Omental fat pad (tissue), 4 donors: ENCODE measurements around the gene YDJC. TPM values are rescaled to one million over a fixed set of nuclear protein-coding genes. Genes with fewer than 3 reads are reported as not detected.
"Not testable (repeated sequence)": the region's sequence is repeated elsewhere in the genome, so short reads cannot be mapped to it uniquely, and the experiment has no call there.

Experiments
- ATAC-seq: fragments of 150-250 bp; one replicate; pipeline ENCODE4 v1.9.1; 2016; ENCODE audit warnings: mild to moderate bottlenecking, moderate library complexity; ENCODE audit not compliant: low FRiP score
- DNase-seq: peaks from one replicate; pipeline ENCODE4 v3.0.0-alpha.2; 2019; ENCODE audit warnings: low spot score
- CTCF ChIP-seq, 3 donors: fragments of 450-650 bp; IDR thresholded peaks; one replicate each; pipeline ENCODE4 v1.5.1; 2016 to 2017; ENCODE audit warnings: antibody characterized with exemption in 3 of 3, mild to moderate bottlenecking in 3 of 3, moderate library complexity in 2 of 3
- total RNA-seq, 4 donors: library from RNA; depleted of rRNA; stranded (reverse); fragments of >200 nt; gene quantifications; one replicate each; pipeline ENCODE4 v1.1.0, GENCODE V29; 2016

The YDJC gene
- total RNA-seq, 4 donors from 2014 or later: 14.3 to 33.3 (median 17.1) TPM

GRCh38 chr22:21611210-21611977 lies 18.4 kb downstream of the YDJC start:
- DNase-seq (no peak), ATAC-seq (no peak)
- no peak for TF ChIP-seq CTCF (IDR thresholded peaks at IDR 0.05)

- not testable (repeated sequence) for DNase-seq, ATAC-seq
Measured at GRCh38 chr22:21609556-21610157, 20.2 kb downstream of the YDJC start.

- TF ChIP-seq CTCF (IDR thresholded peaks at IDR 0.05): no peak
- ATAC-seq (no peak), DNase-seq (no peak)
Measured at GRCh38 chr22:21606775-21607174, 23.0 kb downstream of the YDJC start.

GRCh38 chr22:21605887-21606564 lies 23.8 kb downstream of the YDJC start:
- ATAC-seq (no peak), DNase-seq (no peak)
- TF ChIP-seq CTCF (IDR thresholded peaks at IDR 0.05): no peak

DNA sequence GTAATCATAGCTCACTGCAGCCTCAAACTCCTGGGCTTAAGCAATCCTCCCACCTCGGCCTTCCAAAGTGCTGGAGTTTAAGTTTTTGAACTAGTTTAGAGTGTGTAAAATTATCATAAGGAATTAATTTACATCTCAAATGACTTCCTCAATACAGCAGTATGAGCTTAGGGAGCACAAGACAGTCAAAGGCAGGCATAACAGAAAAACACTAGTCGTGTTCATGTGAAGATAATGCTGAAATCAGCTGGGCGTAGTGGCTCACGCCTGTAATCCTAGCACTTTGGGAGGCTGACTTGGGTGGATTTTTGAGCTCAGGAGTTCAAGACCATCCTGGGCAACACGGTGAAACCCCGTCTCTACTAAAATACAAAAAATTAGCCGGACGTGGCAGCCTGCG lies 25.8 kb downstream of the YDJC start:
- no peak for ATAC-seq
- DNase-seq: no peak
- no peak for TF ChIP-seq CTCF (IDR thresholded peaks at IDR 0.05)

GRCh38 chr22:21602579-21602978 lies 27.2 kb downstream of the YDJC start:
- no peak for TF ChIP-seq CTCF (IDR thresholded peaks at IDR 0.05)
- DNase-seq: no peak
- no peak for ATAC-seq

DNA sequence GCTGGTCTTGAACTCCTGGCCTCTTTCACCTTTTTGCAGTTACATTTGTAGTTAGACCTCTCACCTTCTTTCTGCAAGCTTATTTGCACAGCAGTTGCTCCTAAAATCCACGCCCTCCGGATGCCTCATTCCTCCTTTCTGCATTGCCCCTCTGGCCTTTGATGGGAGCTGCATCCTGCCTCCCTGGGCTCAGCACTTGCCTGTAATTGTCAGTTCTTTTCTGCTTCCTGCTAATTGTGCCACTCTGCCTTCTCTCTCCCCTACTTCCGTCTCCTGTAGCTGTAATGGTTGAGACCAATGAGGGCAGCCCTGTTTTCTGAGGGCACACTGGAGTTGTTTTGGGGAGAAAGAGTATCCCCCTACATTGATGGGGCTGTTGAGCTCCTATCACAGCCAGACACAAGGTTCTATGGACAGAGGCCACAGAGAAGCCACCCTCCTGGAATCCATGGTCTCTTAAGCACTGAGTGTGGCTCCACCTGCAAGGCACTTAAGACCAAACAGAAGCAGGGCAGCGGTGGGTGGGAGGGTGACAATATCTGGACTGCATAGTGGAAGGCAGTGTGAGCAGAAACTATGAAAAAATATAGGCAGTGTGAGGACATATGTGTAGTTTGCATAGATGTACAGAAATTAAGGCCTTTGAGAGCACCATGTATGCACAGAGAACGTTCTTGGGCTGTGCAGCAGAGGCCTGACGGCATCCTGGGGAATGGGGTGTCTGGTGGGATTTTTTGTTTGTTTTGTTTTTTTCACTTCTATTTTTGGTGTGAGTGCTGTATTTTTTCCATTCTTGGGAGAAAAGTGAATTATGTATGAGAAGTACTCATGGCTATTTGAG lies 30.5 kb downstream of the YDJC start:
- DNase-seq (no peak), ATAC-seq (no peak)
- TF ChIP-seq CTCF (IDR thresholded peaks at IDR 0.05): no peak
